ENCODE results near the gene TBC1D22A.

GRCh38 chr22:47053726-47054141 is 291.3 kb downstream of the TBC1D22A start:
- TF ChIP-seq EP300 (IDR thresholded peaks at IDR 0.05; ENCODE audit: borderline replicate concordance in 1 of 2, low read depth in 1 of 2, low read length in 1 of 2): no peak
- TF ChIP-seq, protein P1, sequence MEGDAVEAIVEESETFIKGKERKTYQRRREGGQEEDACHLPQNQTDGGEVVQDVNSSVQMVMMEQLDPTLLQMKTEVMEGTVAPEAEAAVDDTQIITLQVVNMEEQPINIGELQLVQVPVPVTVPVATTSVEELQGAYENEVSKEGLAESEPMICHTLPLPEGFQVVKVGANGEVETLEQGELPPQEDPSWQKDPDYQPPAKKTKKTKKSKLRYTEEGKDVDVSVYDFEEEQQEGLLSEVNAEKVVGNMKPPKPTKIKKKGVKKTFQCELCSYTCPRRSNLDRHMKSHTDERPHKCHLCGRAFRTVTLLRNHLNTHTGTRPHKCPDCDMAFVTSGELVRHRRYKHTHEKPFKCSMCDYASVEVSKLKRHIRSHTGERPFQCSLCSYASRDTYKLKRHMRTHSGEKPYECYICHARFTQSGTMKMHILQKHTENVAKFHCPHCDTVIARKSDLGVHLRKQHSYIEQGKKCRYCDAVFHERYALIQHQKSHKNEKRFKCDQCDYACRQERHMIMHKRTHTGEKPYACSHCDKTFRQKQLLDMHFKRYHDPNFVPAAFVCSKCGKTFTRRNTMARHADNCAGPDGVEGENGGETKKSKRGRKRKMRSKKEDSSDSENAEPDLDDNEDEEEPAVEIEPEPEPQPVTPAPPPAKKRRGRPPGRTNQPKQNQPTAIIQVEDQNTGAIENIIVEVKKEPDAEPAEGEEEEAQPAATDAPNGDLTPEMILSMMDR (IDR thresholded peaks at IDR 0.05): no peak
- TF ChIP-seq YY1 (IDR thresholded peaks at IDR 0.05; ENCODE audit: low read depth): no peak
- no peak for TF ChIP-seq REST (IDR thresholded peaks at IDR 0.05; ENCODE audit: low read depth, low read length)
- TF ChIP-seq CHD2 (IDR thresholded peaks at IDR 0.05; ENCODE audit: low read length, partially characterized antibody): no peak
- TF ChIP-seq JUND (IDR thresholded peaks at IDR 0.05): no peak
- no peak for TF ChIP-seq FOXM1 (IDR thresholded peaks at IDR 0.05; ENCODE audit: low read depth)
- no peak for TF ChIP-seq TAF1 (IDR thresholded peaks at IDR 0.05; ENCODE audit: borderline replicate concordance, low read depth, low read length)
